Neutrophil (primary cell): ENCODE results near the gene SPSB1.

Experiments
- H3K27ac ChIP-seq: fragments of 200-600 bp; sonication (generic); 2 replicates; pipeline ENCODE4 v1.5.1; 2016; ENCODE audit warnings: mild to moderate bottlenecking, moderate library complexity
- H3K27me3 ChIP-seq: fragments of 200-600 bp; sonication (generic); 2 replicates; pipeline ENCODE4 v1.6.0; 2016; ENCODE audit warnings: mild to moderate bottlenecking
- H3K36me3 ChIP-seq: fragments of 200-600 bp; sonication (generic); 2 replicates; pipeline ENCODE4 v1.5.1; 2017
- H3K4me1 ChIP-seq, 2 experiments: fragments of 200-600 bp in 1 of 2; sonication (generic) in 1 of 2; 1 replicate in 1 of 2; 2 replicates in 1 of 2; pipeline versions ENCODE4 v1.5.1 to v1.6.1; 2013 to 2016; ENCODE audit warnings: low read depth in 1 of 2, low read length in 1 of 2, mild to moderate bottlenecking in 1 of 2, moderate library complexity in 1 of 2; ENCODE audit not compliant: control insufficient read depth in 1 of 2, insufficient read depth in 1 of 2
- H3K4me3 ChIP-seq, 2 experiments: fragments of 200-600 bp in 1 of 2; sonication (generic) in 1 of 2; 1 replicate in 1 of 2; 2 replicates in 1 of 2; pipeline ENCODE4 v1.5.1; 2013 to 2016; ENCODE audit warnings: low read depth in 1 of 2, low read length in 1 of 2, mild to moderate bottlenecking in 1 of 2, moderate library complexity in 1 of 2
- H3K9me3 ChIP-seq: fragments of 200-600 bp; sonication (generic); 2 replicates; pipeline ENCODE4 v1.5.1; 2016
- CTCF ChIP-seq: fragments of 200-600 bp; sonication (generic); IDR thresholded peaks from 2 replicates; pipeline ENCODE4 v1.5.1; 2016; ENCODE audit warnings: antibody characterized with exemption

SPSB1 gene

GRCh38 chr1:9351654-9352271, 59.1 kb downstream of the SPSB1 start:
- H3K27me3 ChIP-seq = peaks cover under 1% of the 10 kb centered on the region
- TF ChIP-seq CTCF = no peak

GRCh38 chr1:9352377-9353134, 59.9 kb downstream of the SPSB1 start:
- Histone ChIP-seq H3K4me3 (no peak overlapping the region), H3K36me3 (no peaks in the 10 kb centered on the region), H3K9me3 (no peaks in the 10 kb centered on the region), H3K27ac (no peak overlapping the region), H3K4me1 (no peaks in the 10 kb centered on the region), H3K27me3 (no peaks in the 10 kb centered on the region)
- TF ChIP-seq CTCF = no peak

More at GRCh38 chr1:9351654-9352271, 59.1 kb downstream of the SPSB1 start:
- Histone ChIP-seq H3K9me3 (no peaks in the 10 kb centered on the region), H3K36me3 (no peaks in the 10 kb centered on the region), H3K4me1 (no peaks in the 10 kb centered on the region), H3K4me3 (no peak overlapping the region), H3K27ac (no peak overlapping the region)

- H3K27ac ChIP-seq = no peak overlapping the region
- H3K27me3 ChIP-seq = no peaks in the 10 kb centered on the region
- H3K4me3 ChIP-seq = no peak overlapping the region
- no peaks in the 10 kb centered on the region for H3K36me3 ChIP-seq
- no peak for TF ChIP-seq CTCF
- H3K4me1 ChIP-seq = no peaks in the 10 kb centered on the region
- no peaks in the 10 kb centered on the region for H3K9me3 ChIP-seq
Observed at GRCh38 chr1:9355503-9355902, 62.8 kb downstream of the SPSB1 start.

- H3K9me3 ChIP-seq = no peaks in the 10 kb centered on the region
- no peaks in the 10 kb centered on the region for H3K27me3 ChIP-seq
- no peak overlapping the region for H3K4me3 ChIP-seq
- no peaks in the 10 kb centered on the region for H3K4me1 ChIP-seq
- H3K27ac ChIP-seq = no peak overlapping the region
- no peak for TF ChIP-seq CTCF
- no peaks in the 10 kb centered on the region for H3K36me3 ChIP-seq
Observed at GRCh38 chr1:9356021-9356420, 63.3 kb downstream of the SPSB1 start.

GRCh38 chr1:9356829-9357466, 64.3 kb downstream of the SPSB1 start:
- H3K4me3 ChIP-seq = no peak overlapping the region
- H3K27me3 ChIP-seq = peaks cover under 1% of the 10 kb centered on the region
- H3K4me1 ChIP-seq = no peaks in the 10 kb centered on the region
- H3K36me3 ChIP-seq = no peaks in the 10 kb centered on the region
- no peak overlapping the region for H3K27ac ChIP-seq
- TF ChIP-seq CTCF = no peak
- H3K9me3 ChIP-seq = no peaks in the 10 kb centered on the region
